ENCODE data around the gene P3H3.
A peak's percentile ranks its signal among the peaks of the same experiment; 100 is the strongest.

The P3H3 gene

GRCh38 chr12:6827982-6828780, at the start of gene P3H3:
P3H3 (plus strand) TSS chr12:6828407; CDS start chr12:6828441, 34 bp downstream.
- Histone ChIP-seq H3K4me1 (ENCODE audit: control insufficient read depth, insufficient read depth, low read length) (peaks cover 35% of the 10 kb centered on the region), H3K4me3 (ENCODE audit: low read depth, low read length) (peak within 1 kb of the TSS; percentile 98), H3K36me3 (ENCODE audit: control insufficient read depth, insufficient read depth, low read length) (peaks cover 26% of the 10 kb centered on the region), H3K27me3 (ENCODE audit: control insufficient read depth, insufficient read depth, low read length) (peaks cover 32% of the 10 kb centered on the region), H3K27ac (ENCODE audit: low read depth, low read length) (no peak within 1 kb of the TSS), H3K9me3 (ENCODE audit: control insufficient read depth, insufficient read depth, low read depth, low read length) (no peaks in the 10 kb centered on the region), H3K9ac (ENCODE audit: low read length) (peak within 1 kb of the TSS; percentile 87)

GRCh38 chr12:6778574-6779550, 49.3 kb upstream of the P3H3 start:
- H3K4me3 ChIP-seq (ENCODE audit: low read depth, low read length): peak overlapping the region; percentile 66
- H3K9ac ChIP-seq (ENCODE audit: low read length): peak overlapping the region; percentile 36
- H3K27me3 ChIP-seq (ENCODE audit: control insufficient read depth, insufficient read depth, low read length): peaks cover 39% of the 10 kb centered on the region
- peaks cover 9% of the 10 kb centered on the region for H3K4me1 ChIP-seq (ENCODE audit: control insufficient read depth, insufficient read depth, low read length)
- no peak overlapping the region for H3K27ac ChIP-seq (ENCODE audit: low read depth, low read length)
- H3K36me3 ChIP-seq (ENCODE audit: control insufficient read depth, insufficient read depth, low read length): peaks cover 6% of the 10 kb centered on the region
- no peaks in the 10 kb centered on the region for H3K9me3 ChIP-seq (ENCODE audit: control insufficient read depth, insufficient read depth, low read depth, low read length)

GRCh38 chr12:6779708-6780432, 48.3 kb upstream of the P3H3 start:
- H3K27me3 ChIP-seq (ENCODE audit: control insufficient read depth, insufficient read depth, low read length): peaks cover 29% of the 10 kb centered on the region
- H3K9me3 ChIP-seq (ENCODE audit: control insufficient read depth, insufficient read depth, low read depth, low read length): no peaks in the 10 kb centered on the region
- H3K9ac ChIP-seq (ENCODE audit: low read length): no peak overlapping the region
- peaks cover 6% of the 10 kb centered on the region for H3K36me3 ChIP-seq (ENCODE audit: control insufficient read depth, insufficient read depth, low read length)
- H3K4me1 ChIP-seq (ENCODE audit: control insufficient read depth, insufficient read depth, low read length): peaks cover 9% of the 10 kb centered on the region
- H3K4me3 ChIP-seq (ENCODE audit: low read depth, low read length): no peak overlapping the region
- no peak overlapping the region for H3K27ac ChIP-seq (ENCODE audit: low read depth, low read length)

GRCh38 chr12:6780573-6780972, 47.6 kb upstream of the P3H3 start:
- no peaks in the 10 kb centered on the region for H3K36me3 ChIP-seq (ENCODE audit: control insufficient read depth, insufficient read depth, low read length)
- H3K27ac ChIP-seq (ENCODE audit: low read depth, low read length): no peak overlapping the region
- no peaks in the 10 kb centered on the region for H3K9me3 ChIP-seq (ENCODE audit: control insufficient read depth, insufficient read depth, low read depth, low read length)
- H3K4me1 ChIP-seq (ENCODE audit: control insufficient read depth, insufficient read depth, low read length): peaks cover 9% of the 10 kb centered on the region
- peaks cover 23% of the 10 kb centered on the region for H3K27me3 ChIP-seq (ENCODE audit: control insufficient read depth, insufficient read depth, low read length)
- no peak overlapping the region for H3K4me3 ChIP-seq (ENCODE audit: low read depth, low read length)
- no peak overlapping the region for H3K9ac ChIP-seq (ENCODE audit: low read length)

- H3K4me1 ChIP-seq (ENCODE audit: control insufficient read depth, insufficient read depth, low read length): peaks cover 18% of the 10 kb centered on the region
- H3K9ac ChIP-seq (ENCODE audit: low read length): no peak overlapping the region
- H3K4me3 ChIP-seq (ENCODE audit: low read depth, low read length): no peak overlapping the region
- H3K27ac ChIP-seq (ENCODE audit: low read depth, low read length): no peak overlapping the region
- H3K36me3 ChIP-seq (ENCODE audit: control insufficient read depth, insufficient read depth, low read length): no peaks in the 10 kb centered on the region
- H3K9me3 ChIP-seq (ENCODE audit: control insufficient read depth, insufficient read depth, low read depth, low read length): no peaks in the 10 kb centered on the region
- H3K27me3 ChIP-seq (ENCODE audit: control insufficient read depth, insufficient read depth, low read length): peaks cover 14% of the 10 kb centered on the region
Measured at GRCh38 chr12:6782119-6782518, 46.1 kb upstream of the P3H3 start.

GRCh38 chr12:6782850-6783566, 45.2 kb upstream of the P3H3 start:
- Histone ChIP-seq H3K4me3 (ENCODE audit: low read depth, low read length) (no peak overlapping the region), H3K27ac (ENCODE audit: low read depth, low read length) (no peak overlapping the region), H3K9ac (ENCODE audit: low read length) (no peak overlapping the region), H3K27me3 (ENCODE audit: control insufficient read depth, insufficient read depth, low read length) (peaks cover 5% of the 10 kb centered on the region), H3K4me1 (ENCODE audit: control insufficient read depth, insufficient read depth, low read length) (peaks cover 16% of the 10 kb centered on the region), H3K36me3 (ENCODE audit: control insufficient read depth, insufficient read depth, low read length) (no peaks in the 10 kb centered on the region), H3K9me3 (ENCODE audit: control insufficient read depth, insufficient read depth, low read depth, low read length) (no peaks in the 10 kb centered on the region)

GRCh38 chr12:6783828-6784227, 44.4 kb upstream of the P3H3 start:
- H3K36me3 ChIP-seq (ENCODE audit: control insufficient read depth, insufficient read depth, low read length): no peaks in the 10 kb centered on the region
- H3K27me3 ChIP-seq (ENCODE audit: control insufficient read depth, insufficient read depth, low read length): no peaks in the 10 kb centered on the region
- no peak overlapping the region for H3K4me3 ChIP-seq (ENCODE audit: low read depth, low read length)
- peaks cover 16% of the 10 kb centered on the region for H3K4me1 ChIP-seq (ENCODE audit: control insufficient read depth, insufficient read depth, low read length)
- no peak overlapping the region for H3K27ac ChIP-seq (ENCODE audit: low read depth, low read length)
- no peak overlapping the region for H3K9ac ChIP-seq (ENCODE audit: low read length)
- no peaks in the 10 kb centered on the region for H3K9me3 ChIP-seq (ENCODE audit: control insufficient read depth, insufficient read depth, low read depth, low read length)

GRCh38 chr12:6784296-6784695, 43.9 kb upstream of the P3H3 start:
- no peak overlapping the region for H3K4me3 ChIP-seq (ENCODE audit: low read depth, low read length)
- H3K9me3 ChIP-seq (ENCODE audit: control insufficient read depth, insufficient read depth, low read depth, low read length): no peaks in the 10 kb centered on the region
- no peaks in the 10 kb centered on the region for H3K36me3 ChIP-seq (ENCODE audit: control insufficient read depth, insufficient read depth, low read length)
- H3K27me3 ChIP-seq (ENCODE audit: control insufficient read depth, insufficient read depth, low read length): no peaks in the 10 kb centered on the region
- H3K27ac ChIP-seq (ENCODE audit: low read depth, low read length): no peak overlapping the region
- peaks cover 16% of the 10 kb centered on the region for H3K4me1 ChIP-seq (ENCODE audit: control insufficient read depth, insufficient read depth, low read length)
- no peak overlapping the region for H3K9ac ChIP-seq (ENCODE audit: low read length)

GRCh38 chr12:6784761-6785160, 43.4 kb upstream of the P3H3 start:
- no peaks in the 10 kb centered on the region for H3K27me3 ChIP-seq (ENCODE audit: control insufficient read depth, insufficient read depth, low read length)
- no peak overlapping the region for H3K27ac ChIP-seq (ENCODE audit: low read depth, low read length)
- no peak overlapping the region for H3K4me3 ChIP-seq (ENCODE audit: low read depth, low read length)
- no peaks in the 10 kb centered on the region for H3K9me3 ChIP-seq (ENCODE audit: control insufficient read depth, insufficient read depth, low read depth, low read length)
- H3K9ac ChIP-seq (ENCODE audit: low read length): no peak overlapping the region
- peaks cover 20% of the 10 kb centered on the region for H3K4me1 ChIP-seq (ENCODE audit: control insufficient read depth, insufficient read depth, low read length)
- no peaks in the 10 kb centered on the region for H3K36me3 ChIP-seq (ENCODE audit: control insufficient read depth, insufficient read depth, low read length)

- Histone ChIP-seq H3K36me3 (ENCODE audit: control insufficient read depth, insufficient read depth, low read length) (no peaks in the 10 kb centered on the region), H3K4me1 (ENCODE audit: control insufficient read depth, insufficient read depth, low read length) (peaks cover 21% of the 10 kb centered on the region), H3K27ac (ENCODE audit: low read depth, low read length) (no peak overlapping the region), H3K4me3 (ENCODE audit: low read depth, low read length) (no peak overlapping the region), H3K9me3 (ENCODE audit: control insufficient read depth, insufficient read depth, low read depth, low read length) (no peaks in the 10 kb centered on the region), H3K9ac (ENCODE audit: low read length) (no peak overlapping the region), H3K27me3 (ENCODE audit: control insufficient read depth, insufficient read depth, low read length) (no peaks in the 10 kb centered on the region)
Measured at GRCh38 chr12:6786416-6787094, 41.7 kb upstream of the P3H3 start.
